Hematopoietic multipotent progenitor cell treated with erythropoietin and hydrocortisone succinate and interleukin-3 and kit ligand, for 17 days (in vitro differentiated cells): ENCODE measurements around the gene STIM1.
"Not testable (repeated sequence)": the region's sequence is repeated elsewhere in the genome, so short reads cannot be mapped to it uniquely, and the experiment has no call there.

ENCODE experiments used
- DNase-seq: peaks from one replicate; pipeline ENCODE4 v3.0.0-alpha.2; 2015; ENCODE audit warnings: low spot score

The STIM1 gene

DNA sequence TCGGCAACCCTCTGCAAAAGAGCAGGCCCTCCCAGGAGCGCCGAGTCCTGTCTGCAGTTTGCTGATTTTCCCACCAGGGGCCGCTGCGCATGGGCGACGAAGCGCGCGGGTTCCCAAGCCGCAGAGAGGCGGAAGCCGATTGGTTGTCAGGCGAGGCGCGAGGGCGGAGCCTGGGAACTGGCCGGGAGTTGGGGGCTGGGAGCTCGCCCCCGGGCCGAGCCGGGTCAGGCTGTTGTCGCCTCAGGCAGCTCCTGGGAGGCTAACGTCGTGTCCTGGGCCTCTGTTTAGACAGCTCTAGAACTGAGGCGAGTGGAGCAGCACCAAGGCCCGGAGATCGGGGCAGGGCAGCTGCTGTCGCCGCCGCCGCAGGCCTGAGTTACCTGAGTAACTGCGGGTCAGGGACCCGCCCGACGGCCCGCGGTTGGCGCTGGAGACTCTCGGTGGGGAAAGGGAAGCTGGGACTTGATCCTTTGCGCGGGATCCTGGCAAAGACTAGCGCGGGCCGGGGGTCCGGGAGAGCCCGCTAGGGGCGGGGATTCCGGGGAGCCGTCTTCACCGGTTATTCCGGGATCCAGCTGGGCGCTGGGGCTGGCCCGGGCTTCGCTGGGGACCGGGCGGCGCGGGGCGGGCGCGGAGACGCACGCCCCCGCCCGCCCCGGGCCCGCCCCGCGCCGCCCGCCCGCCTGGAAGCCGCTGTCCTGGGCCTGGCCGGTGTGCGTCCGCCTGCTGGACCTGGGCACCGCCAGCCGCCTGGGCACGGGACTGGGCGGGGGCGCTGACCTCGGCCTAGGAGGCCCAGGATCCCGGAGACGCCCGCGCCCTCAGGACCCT, at the start of gene STIM1:
Gene STIM1, plus strand, starts transcription at position 688 of the 831 bp plus-strand sequence. CDS start 607 bp downstream, outside the sequence.
- peak; percentile 95 for DNase-seq

- DNase-seq = peak; percentile 63
Measured at GRCh38 chr11:3807909-3808860, 47.3 kb upstream of the STIM1 start, which contains the start of gene PGAP2. Gene PGAP2 (plus strand): TSS chr11:3808560. CDS start chr11:3811260, 2,700 bp downstream.

- DNase-seq = peak; percentile 30
Measured at GRCh38 chr11:3808861-3809623, 46.4 kb upstream of the STIM1 start.

DNA sequence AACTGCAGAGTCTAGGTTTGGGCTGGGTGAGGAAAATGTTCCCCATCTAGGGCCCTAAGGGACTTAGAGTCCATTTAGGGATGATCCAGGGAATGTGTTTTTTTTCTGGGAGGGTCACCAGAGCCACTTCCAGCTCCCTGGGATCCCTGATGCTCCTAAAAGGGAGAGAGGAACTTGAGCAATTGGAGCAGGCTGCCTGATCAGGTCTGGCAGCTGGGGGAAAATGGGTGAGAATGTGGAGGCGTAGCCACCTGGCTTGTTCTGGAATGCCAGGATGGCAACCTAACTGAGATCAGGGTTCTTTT, 45.9 kb upstream of the STIM1 start:
- DNase-seq = no peak

GRCh38 chr11:3810446-3810845, 45.0 kb upstream of the STIM1 start:
- no peak for DNase-seq

GRCh38 chr11:3810951-3811350, 44.5 kb upstream of the STIM1 start:
- no peak for DNase-seq

- DNase-seq = not testable (repeated sequence)
Measured at GRCh38 chr11:3814832-3815231, 40.6 kb upstream of the STIM1 start.

DNA sequence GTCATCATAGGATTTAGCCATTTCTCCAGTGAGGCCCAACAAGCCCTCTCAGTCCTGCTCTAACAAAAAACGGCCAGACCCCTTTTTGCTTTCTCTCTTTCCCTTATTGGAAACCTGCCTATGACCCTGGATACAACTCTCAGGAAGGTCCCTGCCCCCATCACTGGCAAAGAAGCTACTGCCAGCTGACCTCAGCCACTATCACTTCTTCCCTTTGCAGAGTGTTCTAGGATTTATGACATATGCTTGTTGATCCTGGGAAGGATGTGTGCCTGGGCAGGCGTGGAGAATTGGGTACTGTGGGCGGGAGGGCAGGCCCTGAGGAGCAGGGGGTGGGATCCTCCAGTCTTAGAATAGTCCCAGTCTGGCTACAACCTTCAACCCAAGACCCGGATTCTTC, 39.6 kb upstream of the STIM1 start:
- no peak for DNase-seq

- no peak for DNase-seq
Measured at GRCh38 chr11:3816673-3817072, 38.8 kb upstream of the STIM1 start.

- no peak for DNase-seq
Measured at GRCh38 chr11:3817181-3817800, 38.2 kb upstream of the STIM1 start.

DNA sequence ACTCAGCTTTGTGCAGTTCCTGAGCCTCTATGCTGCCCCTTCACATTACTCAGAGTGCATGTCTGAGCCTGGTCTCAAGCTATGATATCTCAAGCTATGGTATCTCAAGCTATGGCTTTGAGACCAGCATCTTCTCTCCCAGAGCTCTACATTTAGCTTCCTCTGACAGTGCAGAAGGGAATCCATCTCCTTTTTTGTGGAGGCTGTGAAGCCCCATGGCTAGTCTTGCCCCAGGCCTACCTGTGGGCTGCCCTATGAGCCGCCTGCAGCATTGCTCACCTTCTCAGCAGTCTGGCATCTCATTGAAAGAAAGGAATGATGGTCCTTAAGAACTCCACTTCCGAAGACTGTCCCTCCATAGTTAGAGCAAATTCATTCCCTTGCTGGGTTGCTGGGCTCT, 34.5 kb upstream of the STIM1 start:
- no peak for DNase-seq

DNA sequence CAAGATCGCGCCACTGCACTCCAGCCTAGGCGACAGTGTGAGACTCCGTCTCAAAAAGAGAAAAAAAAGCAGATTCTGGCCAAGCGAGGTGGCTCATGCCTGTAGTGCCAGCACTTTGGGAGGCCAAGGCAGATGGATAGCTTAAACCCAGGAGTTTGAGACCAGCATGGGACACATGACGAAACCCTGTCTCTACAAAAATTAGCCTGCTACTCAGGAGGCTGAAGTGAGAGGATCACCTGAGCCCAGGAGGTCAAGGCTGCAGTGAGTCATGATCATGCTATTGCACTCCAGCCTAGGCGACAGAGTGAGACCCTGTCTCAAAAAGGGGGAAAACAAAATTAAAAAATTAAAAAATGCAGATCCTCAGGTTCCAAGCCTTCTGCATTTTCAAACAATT, 33.2 kb upstream of the STIM1 start:
- DNase-seq = no peak

GRCh38 chr11:3823303-3823702, 32.2 kb upstream of the STIM1 start:
- no peak for DNase-seq

- DNase-seq = no peak
Measured at GRCh38 chr11:3823762-3824506, 31.5 kb upstream of the STIM1 start.

- DNase-seq = peak; percentile 86
Measured at GRCh38 chr11:3824714-3825472, 30.6 kb upstream of the STIM1 start.

DNA sequence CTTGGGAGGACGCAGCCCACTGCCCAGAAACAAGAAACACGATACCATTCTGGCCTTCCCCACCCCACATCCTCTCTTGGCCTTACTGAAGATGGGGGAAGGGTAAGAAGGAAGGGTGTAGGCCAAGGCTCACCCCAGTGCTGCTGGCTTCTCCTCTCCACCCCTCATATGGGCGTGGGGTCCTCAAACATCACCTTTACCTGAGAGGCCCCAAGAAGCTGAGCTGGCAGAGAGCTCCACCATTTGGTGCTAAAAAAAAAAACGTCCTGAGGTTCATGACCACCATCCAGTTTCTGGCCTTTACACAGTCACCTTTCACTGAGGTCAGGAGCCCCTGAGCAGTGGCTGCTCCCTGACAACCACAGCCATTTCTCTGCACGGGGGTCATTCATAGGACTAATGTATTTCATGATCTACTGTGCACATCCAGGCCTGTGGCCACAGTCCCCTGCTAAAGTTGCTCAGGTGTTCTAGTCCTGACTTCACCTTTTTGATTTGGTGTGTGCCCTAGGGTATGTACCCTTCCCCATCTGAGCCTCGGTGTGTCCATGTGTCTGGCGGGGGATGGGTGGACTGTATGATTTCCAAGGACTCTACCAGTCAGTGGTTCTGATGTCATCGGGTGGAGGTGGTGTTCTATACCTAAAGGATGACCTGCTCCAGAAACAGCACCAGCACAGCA, 29.9 kb upstream of the STIM1 start:
- DNase-seq = no peak

GRCh38 chr11:3826721-3827120, 28.7 kb upstream of the STIM1 start:
- no peak for DNase-seq

- DNase-seq = no peak
Measured at GRCh38 chr11:3827434-3828186, 27.9 kb upstream of the STIM1 start.

GRCh38 chr11:3830088-3830487, 25.4 kb upstream of the STIM1 start:
- DNase-seq = no peak
